ENCODE measurements around the gene RALGAPA1.

DNA sequence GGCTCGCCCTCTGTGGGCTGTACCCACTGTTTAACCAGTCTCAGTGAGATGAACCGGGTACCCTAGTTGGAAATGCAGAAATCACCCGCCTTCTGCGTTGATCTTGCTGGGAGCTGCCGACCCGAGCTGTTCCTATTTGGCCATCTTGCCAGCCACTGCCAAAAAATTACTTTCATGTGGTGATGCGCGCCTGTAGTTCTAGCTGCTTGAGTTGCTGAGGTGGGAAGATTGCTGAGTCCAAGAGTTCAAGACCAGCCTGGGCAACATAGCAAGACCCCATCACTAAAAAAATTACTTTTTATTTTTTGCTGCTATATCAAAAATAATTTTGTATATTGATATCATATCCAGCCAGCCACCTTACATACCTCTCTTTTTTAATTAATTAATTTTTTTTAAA is 35.4 kb upstream of the RALGAPA1 start:
- TF ChIP-seq, protein P1, sequence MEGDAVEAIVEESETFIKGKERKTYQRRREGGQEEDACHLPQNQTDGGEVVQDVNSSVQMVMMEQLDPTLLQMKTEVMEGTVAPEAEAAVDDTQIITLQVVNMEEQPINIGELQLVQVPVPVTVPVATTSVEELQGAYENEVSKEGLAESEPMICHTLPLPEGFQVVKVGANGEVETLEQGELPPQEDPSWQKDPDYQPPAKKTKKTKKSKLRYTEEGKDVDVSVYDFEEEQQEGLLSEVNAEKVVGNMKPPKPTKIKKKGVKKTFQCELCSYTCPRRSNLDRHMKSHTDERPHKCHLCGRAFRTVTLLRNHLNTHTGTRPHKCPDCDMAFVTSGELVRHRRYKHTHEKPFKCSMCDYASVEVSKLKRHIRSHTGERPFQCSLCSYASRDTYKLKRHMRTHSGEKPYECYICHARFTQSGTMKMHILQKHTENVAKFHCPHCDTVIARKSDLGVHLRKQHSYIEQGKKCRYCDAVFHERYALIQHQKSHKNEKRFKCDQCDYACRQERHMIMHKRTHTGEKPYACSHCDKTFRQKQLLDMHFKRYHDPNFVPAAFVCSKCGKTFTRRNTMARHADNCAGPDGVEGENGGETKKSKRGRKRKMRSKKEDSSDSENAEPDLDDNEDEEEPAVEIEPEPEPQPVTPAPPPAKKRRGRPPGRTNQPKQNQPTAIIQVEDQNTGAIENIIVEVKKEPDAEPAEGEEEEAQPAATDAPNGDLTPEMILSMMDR (IDR thresholded peaks at IDR 0.05; ENCODE audit: low read length): no peak
- no peak for TF ChIP-seq EZH2 (optimal IDR thresholded peaks at IDR 0.05; ENCODE audit: low read depth, low read length)

Measured in MM.1S (cell line).